Posterior vena cava (tissue), 2 donors: Measurements from ENCODE around the gene UTS2B. TPM values are rescaled to one million over a fixed set of nuclear protein-coding genes. Genes with fewer than 3 reads are reported as not detected.

Experiments
- DNase-seq: peaks from one replicate; pipeline ENCODE4 v3.0.0-alpha.2; 2020; ENCODE audit warnings: low spot score
- intact Hi-C, 2 donors: fragments of 100-400 bp; cut with DNase I; formaldehyde crosslinking; loops; one replicate each; pipeline versions ENCODE4 v1.14.1 to v1.14.2; 2022 to 2023
- long read RNA-seq, 2 donors: library from polyadenylated mRNA; unstranded; transcript quantifications; one replicate each; pipeline ENCODE4 v2.0.0, GENCODE V29; 2020 to 2021
- total RNA-seq, 2 donors: library from RNA; stranded (reverse); fragmentation: NEBNext Ultra II Directional; extraction: Animal tissue kit (Norgen Biotek cat#: 25700); gene quantifications; one replicate each; pipeline ENCODE4 v1.2.1, GENCODE V29; 2021
- donor health status: DM: yes; HTN: yes; CAD: no.
- donor health status: DM: yes; HTN: yes; CAD: no.

The UTS2B gene
- total RNA-seq = under 1 TPM; 0.24 to 0.37 TPM
- long read RNA-seq, donor 1 = 0 reads
- long read RNA-seq, donor 2 = 0 reads

DNA sequence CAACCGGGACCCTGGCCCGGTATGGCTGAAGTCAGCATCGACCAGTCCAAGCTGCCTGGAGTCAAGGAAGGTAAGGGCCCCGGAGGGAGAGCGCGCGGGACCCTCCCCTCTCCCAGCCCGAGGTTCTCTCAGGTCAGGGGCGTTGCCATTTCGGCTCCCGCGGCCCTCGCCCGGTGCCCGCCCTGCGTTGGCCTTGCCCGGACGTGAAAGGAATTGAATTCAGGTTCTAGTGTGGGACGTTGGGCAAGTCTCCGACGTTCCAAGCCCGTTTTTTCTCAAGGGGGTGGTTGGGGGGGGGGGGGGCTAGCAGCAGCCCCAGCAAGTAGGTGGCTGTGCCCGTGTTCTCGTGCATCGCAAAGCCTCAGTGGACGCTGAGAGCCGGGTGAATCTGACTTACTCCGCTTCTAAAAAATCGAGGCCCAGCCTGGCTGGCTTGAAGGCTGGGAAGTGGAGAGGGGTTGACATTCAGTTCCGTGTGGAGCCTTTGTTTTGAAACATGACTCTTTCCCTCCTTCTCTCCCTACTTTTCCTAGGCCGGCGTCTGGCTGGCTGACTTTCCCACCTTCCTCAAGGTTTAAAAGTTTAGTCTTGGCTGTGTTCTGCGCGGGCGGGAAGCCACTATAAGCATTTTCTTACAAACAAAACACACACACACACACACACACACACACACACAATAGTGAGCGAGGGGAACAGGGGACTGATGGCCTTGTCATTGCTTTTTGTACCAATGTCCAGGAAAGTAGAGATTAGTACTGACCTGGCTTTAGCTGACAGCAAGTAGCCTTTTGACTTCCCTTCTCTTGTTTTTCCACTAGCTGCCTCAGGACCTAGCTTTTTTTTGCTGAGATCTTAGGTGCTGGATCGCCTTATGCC, at the start of gene UTS2B:
TSS of gene UTS2B (minus strand) at position 873 of the 876 bp plus-strand sequence. CDS start 48,337 bp downstream, outside the sequence.
- peak; percentile 87 for DNase-seq
- intact Hi-C loops = no loop called here

GRCh38 chr3:191380001-191380400, 49.7 kb upstream of the UTS2B start:
- DNase-seq = no peak
- intact Hi-C loops = no loop called here

DNA sequence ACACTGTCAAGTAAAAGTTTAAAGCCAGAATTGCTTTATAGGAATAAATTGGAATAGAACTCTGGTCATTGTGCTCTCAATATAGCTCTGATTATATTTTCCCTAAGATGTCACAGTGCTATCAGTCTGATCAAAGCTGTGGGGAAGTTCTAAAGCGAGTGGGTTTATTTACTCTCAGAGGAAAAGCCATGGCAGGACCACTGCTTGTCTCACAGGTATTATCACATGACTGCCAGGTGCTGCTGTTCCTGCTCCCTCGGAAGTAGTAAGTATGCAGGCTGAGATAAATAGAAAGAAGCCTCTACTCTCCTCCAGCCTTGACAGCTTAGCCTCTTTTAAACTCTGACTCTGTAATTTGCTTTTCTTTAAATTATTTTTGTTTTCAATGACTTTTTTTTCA, 49.1 kb upstream of the UTS2B start:
- intact Hi-C loops = no loop called here

DNA sequence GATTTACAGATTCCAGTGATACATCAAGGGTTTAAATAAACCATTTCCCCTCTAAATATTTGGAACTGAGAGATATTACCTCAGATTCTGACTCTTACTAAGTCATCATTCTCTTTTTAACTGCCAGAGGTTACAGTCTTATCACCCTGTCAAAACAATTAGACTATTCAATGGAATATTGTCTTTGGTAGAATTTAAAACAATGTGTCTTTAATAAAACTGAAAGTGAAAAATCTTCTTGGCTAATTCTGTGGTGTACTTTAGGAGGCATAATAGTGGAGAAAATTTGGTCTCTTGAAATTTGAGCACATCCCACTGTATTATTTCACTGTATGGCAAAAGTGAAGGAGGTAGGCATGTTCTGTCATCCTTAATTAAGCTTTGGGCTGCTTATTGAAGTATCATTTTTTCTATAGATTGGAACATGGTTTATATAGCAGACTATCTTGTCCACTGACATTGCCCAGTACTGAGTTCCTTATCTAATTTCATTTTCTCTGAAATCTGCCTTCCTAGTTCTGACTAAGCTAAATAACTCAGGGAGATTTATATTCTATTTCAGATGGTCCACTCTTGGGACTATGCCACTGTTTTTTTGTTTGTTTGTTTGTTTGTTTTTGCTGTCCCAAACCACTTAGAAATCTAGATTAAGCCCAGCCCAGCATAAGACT, 48.0 kb upstream of the UTS2B start:
- no peak for DNase-seq
- intact Hi-C loops = no loop called here

More for the DNA sequence above, 49.1 kb upstream of the UTS2B start:
- no peak for DNase-seq

DNA sequence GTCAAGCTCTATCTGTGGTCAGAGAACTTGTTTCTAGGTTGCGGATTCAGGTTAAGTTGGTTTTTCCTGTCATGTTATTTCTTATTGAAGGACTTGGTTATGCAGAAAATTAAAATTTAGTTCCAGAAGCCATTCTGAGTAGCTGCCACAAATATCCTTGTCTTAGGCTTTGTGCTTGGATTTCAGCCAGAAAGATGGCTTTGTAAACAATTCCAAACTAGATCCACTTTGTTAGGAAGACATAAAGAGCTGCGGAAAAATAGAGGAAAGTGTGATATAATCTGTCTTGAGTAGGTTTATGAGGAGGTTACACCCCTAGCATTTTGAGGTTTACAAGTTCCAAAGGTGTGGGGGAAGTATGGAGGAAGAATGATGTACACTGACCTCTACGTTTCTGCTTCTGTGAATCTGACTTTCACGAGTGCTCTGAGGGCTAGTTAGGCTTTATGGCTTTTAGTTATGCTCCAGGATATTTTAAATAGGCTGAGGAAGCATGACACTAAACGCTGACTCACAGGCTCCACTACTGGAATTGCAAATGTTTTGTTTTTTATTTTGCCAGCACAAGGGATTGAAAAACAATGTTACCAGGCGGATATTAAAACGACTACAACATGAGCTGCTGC, 46.3 kb upstream of the UTS2B start:
- intact Hi-C loops = no loop called here
- DNase-seq = no peak

GRCh38 chr3:191373327-191373726, 43.0 kb upstream of the UTS2B start:
- intact Hi-C loops = no loop called here

DNA sequence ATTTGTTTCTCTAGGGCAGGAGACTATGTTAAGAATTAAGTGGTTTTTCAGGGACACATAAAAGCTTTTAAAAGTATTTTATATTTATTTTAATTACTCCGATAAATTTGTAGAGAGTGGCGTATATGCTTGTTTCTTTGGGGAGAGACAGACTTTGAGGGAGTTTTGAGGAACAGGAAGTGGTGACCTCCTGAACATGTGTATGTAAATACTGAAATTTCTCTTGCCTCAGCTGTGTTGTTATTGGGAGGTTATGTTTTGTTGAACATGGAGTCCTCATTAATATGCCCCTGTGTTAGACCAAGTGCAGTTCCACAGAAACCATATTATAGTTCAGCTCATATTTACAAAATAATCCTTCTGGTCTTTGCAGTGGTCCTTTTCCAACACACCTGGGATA, 41.8 kb upstream of the UTS2B start:
- intact Hi-C loops = no loop called here
- DNase-seq = no peak

More at GRCh38 chr3:191373327-191373726, 43.0 kb upstream of the UTS2B start:
- no peak for DNase-seq

- no peak for DNase-seq
- intact Hi-C loops = no loop called here
These were observed 39.3 kb upstream of the UTS2B start for GRCh38 chr3:191369616-191370010.

DNA sequence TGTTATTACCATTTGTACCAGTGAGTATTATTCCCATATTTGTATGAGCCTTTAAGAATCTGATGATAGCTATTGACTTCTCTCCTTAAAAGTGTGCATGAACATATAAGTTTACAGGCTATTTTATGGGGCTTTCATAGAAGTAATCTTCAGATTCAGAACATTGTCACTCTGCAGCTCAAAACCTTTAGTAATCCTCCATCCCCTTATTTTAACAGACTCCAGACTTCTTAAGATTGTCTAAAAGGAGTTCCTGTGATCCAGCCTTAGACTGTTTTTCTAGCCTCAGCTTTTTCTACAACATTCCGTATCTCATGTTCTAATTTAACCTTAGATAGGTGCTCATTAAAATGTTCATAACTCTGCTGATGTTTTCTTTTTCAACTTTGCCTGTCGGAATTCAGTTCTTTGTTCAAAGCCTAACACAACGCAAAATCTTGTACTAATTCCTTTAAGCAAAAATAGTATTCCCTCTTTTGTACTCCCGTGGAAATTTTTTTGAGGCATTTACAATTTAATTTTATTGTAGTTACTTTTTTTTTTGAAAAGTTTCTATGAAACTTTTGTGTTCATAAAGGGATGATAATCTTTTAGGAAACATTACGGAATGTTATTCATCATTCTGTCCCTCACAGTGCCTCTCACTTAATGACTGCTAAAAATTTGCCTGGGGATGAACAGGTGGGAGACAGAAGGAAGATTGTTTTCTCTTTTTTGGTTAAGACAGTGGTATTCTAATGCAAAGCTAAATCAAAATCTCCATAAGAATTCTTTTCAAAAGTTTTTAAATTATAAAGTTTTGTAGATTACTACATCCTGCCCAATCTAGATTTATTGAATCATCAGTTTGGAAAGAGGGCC, 38.7 kb upstream of the UTS2B start:
- no peak for DNase-seq
- intact Hi-C loops = no loop called here

GRCh38 chr3:191366675-191367074, 36.3 kb upstream of the UTS2B start:
- DNase-seq = no peak
- intact Hi-C loops = no loop called here

DNA sequence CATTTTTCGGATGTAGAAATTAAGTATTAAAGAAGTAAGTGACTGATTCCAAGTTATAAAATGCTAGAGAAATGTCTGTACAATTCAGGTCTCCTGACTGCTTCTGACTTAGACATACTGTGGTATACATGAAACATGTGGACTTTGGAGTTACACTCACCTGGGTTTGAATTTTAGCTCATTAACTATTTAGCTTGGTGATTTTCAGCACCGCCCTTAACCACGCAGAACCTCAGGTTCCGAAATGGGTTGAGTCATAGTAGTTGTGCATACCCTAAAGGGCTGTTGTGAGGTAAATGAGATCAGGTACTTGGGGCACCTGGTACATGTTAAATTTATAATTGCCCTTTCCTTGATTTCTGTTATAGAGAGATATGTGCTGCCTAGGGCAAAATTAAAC, 32.9 kb upstream of the UTS2B start:
- no peak for DNase-seq
- intact Hi-C loops = no loop called here

GRCh38 chr3:191362524-191363090, 32.3 kb upstream of the UTS2B start:
- DNase-seq = no peak
- intact Hi-C loops = no loop called here

GRCh38 chr3:191362037-191362436, 31.7 kb upstream of the UTS2B start:
- intact Hi-C loops = no loop called here
- DNase-seq = no peak

DNA sequence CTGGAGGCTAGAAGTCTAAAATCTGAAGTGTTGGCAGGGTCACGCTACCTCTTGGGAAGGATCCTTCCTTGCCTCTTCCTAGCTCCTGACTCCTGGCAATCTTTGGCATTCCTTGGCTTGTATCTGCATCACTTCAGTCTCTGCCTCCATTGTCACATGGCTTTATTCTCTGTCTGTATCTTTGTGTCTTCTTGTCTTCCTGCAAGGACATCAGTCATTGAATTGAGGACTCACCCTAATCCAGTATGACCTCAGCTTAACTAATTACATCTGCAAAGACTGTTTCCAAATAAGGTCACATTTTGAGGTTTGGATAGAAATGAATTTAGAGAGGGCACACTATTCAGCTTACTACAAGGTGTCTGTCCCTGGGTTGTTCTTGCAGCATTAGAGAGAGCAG, 31.1 kb upstream of the UTS2B start:
- intact Hi-C loops = no loop called here
- no peak for DNase-seq

GRCh38 chr3:191360620-191361019, 30.3 kb upstream of the UTS2B start:
- DNase-seq = no peak

GRCh38 chr3:191358929-191359328, 28.6 kb upstream of the UTS2B start:
- intact Hi-C loops = no loop called here
- no peak for DNase-seq

More at GRCh38 chr3:191360620-191361019, 30.3 kb upstream of the UTS2B start:
- intact Hi-C loops = no loop called here

- intact Hi-C loops = no loop called here
- DNase-seq = no peak
These were observed 27.6 kb upstream of the UTS2B start for GRCh38 chr3:191357909-191358308.

DNA sequence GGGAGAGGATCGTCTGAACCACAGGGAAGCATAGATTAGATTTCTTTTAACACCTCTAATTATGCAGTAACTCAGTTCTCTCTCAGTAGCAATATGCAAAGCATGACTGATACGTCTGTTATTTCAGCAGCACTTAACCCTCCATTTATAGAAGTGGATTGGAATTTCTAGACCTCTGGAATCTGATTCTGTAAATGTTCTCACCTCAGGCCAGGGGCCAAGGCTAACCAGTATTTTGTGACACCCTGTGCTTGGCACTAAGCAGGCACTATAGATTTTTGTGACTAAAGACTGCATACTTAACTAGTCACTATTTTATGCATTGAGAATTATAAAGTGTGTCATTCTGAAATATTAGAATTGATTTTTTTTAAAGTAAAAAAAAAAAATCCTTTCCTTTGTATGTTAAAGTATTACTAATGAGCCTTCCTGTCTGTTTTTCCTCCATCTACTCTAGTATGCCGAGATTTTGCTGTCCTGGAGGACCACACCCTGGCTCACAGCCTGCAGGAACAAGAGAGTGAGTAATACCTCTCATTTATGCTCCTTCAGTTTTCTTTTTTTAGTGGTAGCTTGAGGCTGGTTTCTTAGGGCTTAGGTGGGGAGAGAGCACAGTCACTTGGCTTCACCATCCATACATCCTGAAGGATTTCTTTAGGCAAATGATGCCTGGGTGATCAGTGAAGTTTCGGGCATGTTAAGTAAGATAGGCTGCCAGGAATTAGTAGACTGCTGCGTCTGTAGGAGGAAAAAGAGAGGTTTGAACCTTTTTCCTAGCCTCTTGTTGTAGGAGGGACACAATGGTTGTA, 26.5 kb upstream of the UTS2B start:
- peak; percentile 80 for DNase-seq
- intact Hi-C loops = no loop called here
